GM18517 (cell line): ENCODE results near the gene SLC36A3.
"Not testable (repeated sequence)": the region's sequence is repeated elsewhere in the genome, so short reads cannot be mapped to it uniquely, and the experiment has no call there.

ENCODE experiments used
- ATAC-seq: cut with Tn5 transposase; IDR thresholded peaks from one replicate; pipeline ENCODE4 v1.9.1; 2021; ENCODE audit warnings: mild to moderate bottlenecking, moderate library complexity; ENCODE audit not compliant: unreplicated experiment

The SLC36A3 gene

GRCh38 chr5:151240268-151240835 is 63.2 kb downstream of the SLC36A3 start:
- not testable (repeated sequence) for ATAC-seq

- peak; percentile 38 for ATAC-seq
These were observed 64.2 kb downstream of the SLC36A3 start for GRCh38 chr5:151239237-151239861.

GRCh38 chr5:151238303-151238741 is 65.2 kb downstream of the SLC36A3 start:
- ATAC-seq, result peak; percentile 30

- ATAC-seq, result no peak
These were observed 65.9 kb downstream of the SLC36A3 start for GRCh38 chr5:151237685-151238084.

- ATAC-seq, result no peak
These were observed 66.7 kb downstream of the SLC36A3 start for GRCh38 chr5:151236888-151237287.

- ATAC-seq, result not testable (repeated sequence)
These were observed 68.4 kb downstream of the SLC36A3 start for GRCh38 chr5:151235239-151235571.

- ATAC-seq, result peak; percentile 68
These were observed 68.9 kb downstream of the SLC36A3 start for GRCh38 chr5:151234476-151235238.

- ATAC-seq, result peak; percentile 71
These were observed 69.9 kb downstream of the SLC36A3 start for GRCh38 chr5:151233616-151234085.

GRCh38 chr5:151231359-151231758 is 72.2 kb downstream of the SLC36A3 start:
- no peak for ATAC-seq

- no peak for ATAC-seq
These were observed 73.4 kb downstream of the SLC36A3 start for GRCh38 chr5:151230048-151230680.

- ATAC-seq, result no peak
These were observed 74.6 kb downstream of the SLC36A3 start for GRCh38 chr5:151228986-151229385.

GRCh38 chr5:151227918-151228447 is 75.6 kb downstream of the SLC36A3 start:
- no peak for ATAC-seq
